Activated CD8-positive, alpha-beta memory T cell treated with anti-CD3 and anti-CD28 coated beads for 1 hour (primary cell): Measurements from ENCODE around the gene CCDC14.
"Not testable (repeated sequence)": the region's sequence is repeated elsewhere in the genome, so short reads cannot be mapped to it uniquely, and the experiment has no call there.

Experiments
- DNase-seq, 2 donors: peaks; one replicate each; pipeline ENCODE4 v3.0.0-alpha.2; 2020; ENCODE audit warnings: low read depth in 1 of 2; ENCODE audit errors: extremely low read depth in 1 of 2

The CCDC14 gene

GRCh38 chr3:123967260-123967659 is 6.2 kb upstream of the CCDC14 start:
- not testable (repeated sequence) for DNase-seq

- DNase-seq = not testable (repeated sequence)
These were observed 5.8 kb upstream of the CCDC14 start for GRCh38 chr3:123966799-123967198.

- not testable (repeated sequence) for DNase-seq
These were observed 3.8 kb upstream of the CCDC14 start for GRCh38 chr3:123964793-123965192.

- DNase-seq = no peak
These were observed 453 bp upstream of the CCDC14 start for GRCh38 chr3:123961508-123961856.

GRCh38 chr3:123953735-123954134 is 7.3 kb downstream of the CCDC14 start:
- DNase-seq = no peak

- no peak for DNase-seq
These were observed 8.0 kb downstream of the CCDC14 start for GRCh38 chr3:123952844-123953520.

- no peak for DNase-seq
These were observed 9.2 kb downstream of the CCDC14 start for GRCh38 chr3:123951522-123952447.

- DNase-seq = no peak
These were observed 11.4 kb downstream of the CCDC14 start for GRCh38 chr3:123949641-123950040.

- no peak for DNase-seq
These were observed 12.6 kb downstream of the CCDC14 start for GRCh38 chr3:123948449-123948848.

GRCh38 chr3:123947482-123947881 is 13.5 kb downstream of the CCDC14 start:
- DNase-seq = no peak

GRCh38 chr3:123941542-123941941 is 19.5 kb downstream of the CCDC14 start:
- no peak for DNase-seq

GRCh38 chr3:123941121-123941520 is 19.9 kb downstream of the CCDC14 start:
- DNase-seq = no peak

GRCh38 chr3:123939706-123940105 is 21.3 kb downstream of the CCDC14 start:
- no peak for DNase-seq

GRCh38 chr3:123936400-123936799 is 24.6 kb downstream of the CCDC14 start:
- no peak for DNase-seq

GRCh38 chr3:123935830-123936229 is 25.2 kb downstream of the CCDC14 start:
- DNase-seq = no peak

- DNase-seq = no peak
These were observed 26.8 kb downstream of the CCDC14 start for GRCh38 chr3:123934250-123934649.

- DNase-seq = no peak
These were observed 30.6 kb downstream of the CCDC14 start for GRCh38 chr3:123930445-123930844.

- no peak for DNase-seq
These were observed 31.7 kb downstream of the CCDC14 start for GRCh38 chr3:123929325-123929724.

- no peak for DNase-seq
These were observed 34.6 kb downstream of the CCDC14 start for GRCh38 chr3:123926396-123926795.

- no peak for DNase-seq
These were observed 40.2 kb downstream of the CCDC14 start for GRCh38 chr3:123920868-123921267.

GRCh38 chr3:123920383-123920782 is 40.6 kb downstream of the CCDC14 start:
- no peak for DNase-seq

GRCh38 chr3:123919353-123919752 is 41.7 kb downstream of the CCDC14 start:
- DNase-seq = no peak
